OCI-LY3 (cell line): ENCODE results near the gene GNAZ.

ENCODE experiments used
- CTCF ChIP-seq: fragments of 200-600, 300-600 bp; sonication (generic); IDR thresholded peaks from 2 replicates; pipeline ENCODE4 v1.5.1; 2014; ENCODE audit warnings: antibody characterized with exemption, low read length, low read depth
- EZH2phosphoT487 ChIP-seq: fragments of 200-600 bp; shearing (Covaris generic); IDR thresholded peaks from 2 replicates; pipeline ENCODE4 v1.6.1; 2018; ENCODE audit warnings: antibody characterized with exemption, mixed run types, low read depth

DNA sequence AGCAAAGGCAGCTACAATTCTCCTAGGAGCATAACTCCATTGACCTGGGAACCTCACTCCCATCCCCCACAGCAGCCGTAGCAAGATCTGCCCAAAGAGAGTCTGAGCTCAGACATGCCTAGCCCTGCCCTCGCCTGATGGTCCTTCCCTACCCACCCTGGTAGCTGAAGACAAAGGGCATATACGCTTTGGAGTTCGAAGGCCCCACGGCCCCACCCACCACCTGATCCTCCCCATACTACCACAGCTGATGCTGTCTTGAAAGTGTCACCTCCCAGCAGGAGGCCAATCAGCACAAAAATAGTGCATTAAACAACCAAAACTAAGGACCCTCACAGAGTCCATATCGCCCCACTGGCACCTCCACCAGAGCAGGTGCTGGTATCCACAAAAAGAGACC, 22.6 kb upstream of the GNAZ start:
- TF ChIP-seq CTCF: no peak
- no peak for TF ChIP-seq EZH2phosphoT487
